ENCODE data around the gene CORO1C. TPM values are rescaled to one million over a fixed set of nuclear protein-coding genes. Genes with fewer than 3 reads are reported as not detected.
A peak's percentile ranks its signal among the peaks of the same experiment; 100 is the strongest.

CORO1C gene
- total RNA-seq, 1 donor from 2014 or later: 380 TPM

DNA sequence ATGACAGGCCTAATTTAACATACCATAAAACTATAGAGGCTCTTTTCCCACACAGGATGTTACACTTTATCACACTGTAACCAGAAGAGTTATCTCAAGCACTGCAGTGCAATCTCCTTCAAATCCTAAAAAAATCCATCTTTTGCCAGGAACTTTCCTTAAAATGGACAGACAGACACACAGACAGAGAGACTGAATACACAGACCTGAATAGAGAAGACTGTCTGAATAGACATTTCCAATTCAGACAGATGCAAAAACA, 6.5 kb downstream of the CORO1C start:
- Mint-ChIP-seq H3K27me3 (ENCODE audit: unreplicated experiment) (peaks cover 2% of the 10 kb centered on the region), H3K9me3 (ENCODE audit: unreplicated experiment) (no peaks in the 10 kb centered on the region), H3K27ac (ENCODE audit: unreplicated experiment) (peak overlapping the region; percentile 87), H3K36me3 (ENCODE audit: low read depth, unreplicated experiment) (peaks cover 6% of the 10 kb centered on the region), H3K4me1 (ENCODE audit: unreplicated experiment) (peaks cover 76% of the 10 kb centered on the region), H3K4me3 (ENCODE audit: unreplicated experiment) (peak overlapping the region; percentile 49)
- TF ChIP-seq, protein P1, sequence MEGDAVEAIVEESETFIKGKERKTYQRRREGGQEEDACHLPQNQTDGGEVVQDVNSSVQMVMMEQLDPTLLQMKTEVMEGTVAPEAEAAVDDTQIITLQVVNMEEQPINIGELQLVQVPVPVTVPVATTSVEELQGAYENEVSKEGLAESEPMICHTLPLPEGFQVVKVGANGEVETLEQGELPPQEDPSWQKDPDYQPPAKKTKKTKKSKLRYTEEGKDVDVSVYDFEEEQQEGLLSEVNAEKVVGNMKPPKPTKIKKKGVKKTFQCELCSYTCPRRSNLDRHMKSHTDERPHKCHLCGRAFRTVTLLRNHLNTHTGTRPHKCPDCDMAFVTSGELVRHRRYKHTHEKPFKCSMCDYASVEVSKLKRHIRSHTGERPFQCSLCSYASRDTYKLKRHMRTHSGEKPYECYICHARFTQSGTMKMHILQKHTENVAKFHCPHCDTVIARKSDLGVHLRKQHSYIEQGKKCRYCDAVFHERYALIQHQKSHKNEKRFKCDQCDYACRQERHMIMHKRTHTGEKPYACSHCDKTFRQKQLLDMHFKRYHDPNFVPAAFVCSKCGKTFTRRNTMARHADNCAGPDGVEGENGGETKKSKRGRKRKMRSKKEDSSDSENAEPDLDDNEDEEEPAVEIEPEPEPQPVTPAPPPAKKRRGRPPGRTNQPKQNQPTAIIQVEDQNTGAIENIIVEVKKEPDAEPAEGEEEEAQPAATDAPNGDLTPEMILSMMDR (IDR thresholded peaks at IDR 0.05; ENCODE audit: unreplicated experiment): no peak
- no peak for DNase-seq (ENCODE audit: low spot score)

DNA sequence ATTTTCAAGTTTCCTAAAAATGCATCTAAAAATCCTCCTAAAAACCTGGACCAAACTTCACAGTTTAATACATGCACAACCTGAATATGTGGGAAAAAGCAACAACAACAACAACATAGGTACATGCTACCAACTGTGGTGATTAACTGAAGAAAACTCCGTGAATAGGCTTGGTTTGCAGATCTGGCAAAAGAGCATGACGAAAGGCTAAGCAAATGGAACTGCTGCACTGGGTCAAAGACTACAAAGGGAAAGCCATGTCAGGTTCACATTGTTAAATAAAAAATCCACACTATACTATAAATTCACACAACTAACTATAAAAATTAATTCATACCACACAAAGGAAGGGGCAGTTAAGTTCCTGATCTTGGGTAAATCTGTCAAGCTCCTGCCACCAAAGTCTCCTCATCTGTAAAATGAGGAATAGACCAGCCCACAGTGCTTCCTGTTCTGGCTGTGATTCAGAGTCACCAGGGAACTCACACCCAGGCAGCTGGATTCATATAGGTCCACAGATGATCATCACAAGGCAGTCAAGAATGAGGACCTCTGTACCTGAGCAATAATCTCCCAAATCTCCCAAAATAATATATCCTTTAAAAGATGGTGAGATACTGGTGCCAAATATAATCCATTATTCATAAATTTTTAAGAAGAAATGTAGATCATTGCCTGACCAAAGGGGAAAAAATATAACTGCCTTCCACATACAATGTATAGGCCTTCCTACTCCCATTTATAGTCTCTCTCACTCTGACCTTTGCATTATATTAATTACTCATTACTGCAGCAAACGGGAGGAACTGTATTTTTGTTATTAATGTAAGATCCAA, 7.0 kb downstream of the CORO1C start:
- no peaks in the 10 kb centered on the region for H3K9me3 Mint-ChIP-seq (ENCODE audit: unreplicated experiment)
- no peak for DNase-seq (ENCODE audit: low spot score)
- TF ChIP-seq, protein P1 (IDR thresholded peaks at IDR 0.05; ENCODE audit: unreplicated experiment): no peak
- peaks cover 2% of the 10 kb centered on the region for H3K27me3 Mint-ChIP-seq (ENCODE audit: unreplicated experiment)
- H3K36me3 Mint-ChIP-seq (ENCODE audit: low read depth, unreplicated experiment): peaks cover 6% of the 10 kb centered on the region
- H3K4me3 Mint-ChIP-seq (ENCODE audit: unreplicated experiment): peak overlapping the region; percentile 3
- peak overlapping the region; percentile 87 for H3K27ac Mint-ChIP-seq (ENCODE audit: unreplicated experiment)
- peaks cover 70% of the 10 kb centered on the region for H3K4me1 Mint-ChIP-seq (ENCODE audit: unreplicated experiment)

DNA sequence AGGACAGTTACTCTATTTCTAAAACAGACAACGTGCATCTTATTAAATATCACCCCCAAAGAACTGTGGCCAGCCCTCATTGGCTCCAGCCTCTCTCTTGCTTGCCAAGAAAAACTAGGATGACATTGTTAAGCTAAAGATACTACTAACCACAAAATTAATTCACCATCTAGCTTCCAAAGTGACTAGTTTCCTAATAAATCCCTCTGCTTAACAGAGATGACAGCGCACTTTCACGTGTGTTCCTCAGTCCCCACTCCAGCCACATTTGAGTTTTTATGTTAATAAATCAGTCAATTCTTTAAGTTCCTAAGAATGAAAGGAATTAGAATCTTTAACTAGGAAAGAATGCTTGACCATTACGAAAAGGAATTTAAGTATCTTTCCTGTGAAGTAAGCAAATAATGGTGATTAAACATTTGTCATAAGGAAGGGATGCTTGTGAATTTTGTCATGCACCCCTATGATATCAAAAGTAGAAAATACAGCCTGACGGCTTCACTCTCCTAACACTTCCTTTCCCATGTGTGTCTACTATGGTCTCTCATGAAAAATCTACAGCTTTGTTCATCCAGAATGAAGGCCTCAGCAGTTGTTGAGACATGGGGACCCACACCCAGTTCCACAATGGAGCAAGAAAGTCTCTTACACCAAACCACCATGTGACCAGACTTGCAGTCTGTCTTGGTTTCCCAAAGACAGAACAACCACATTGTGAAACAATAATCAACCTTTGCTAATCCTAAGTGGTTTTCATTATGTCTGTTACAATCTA, 8.1 kb downstream of the CORO1C start:
- Mint-ChIP-seq H3K4me1 (ENCODE audit: unreplicated experiment) (peaks cover 64% of the 10 kb centered on the region), H3K27me3 (ENCODE audit: unreplicated experiment) (peaks cover 2% of the 10 kb centered on the region)

DNA sequence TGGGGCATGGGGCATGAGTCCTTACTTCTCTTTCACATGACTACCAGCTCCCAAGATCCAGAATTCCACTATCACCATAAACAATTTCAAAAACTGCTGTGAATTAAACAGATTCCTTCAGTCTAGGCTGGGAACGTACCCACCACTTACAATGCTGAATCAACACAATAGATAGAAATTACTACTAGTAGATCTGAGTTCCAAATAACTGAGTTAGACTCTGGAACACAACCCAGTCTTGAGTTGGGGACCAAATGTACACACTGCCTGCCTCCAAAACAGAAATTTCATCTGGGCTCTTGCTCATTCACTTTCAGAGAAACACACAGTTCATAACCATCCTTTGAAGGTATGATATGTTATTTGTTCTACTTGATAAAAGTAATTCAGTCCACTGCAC, 8.9 kb downstream of the CORO1C start:
- Mint-ChIP-seq H3K9me3 (ENCODE audit: unreplicated experiment) (no peaks in the 10 kb centered on the region), H3K27me3 (ENCODE audit: unreplicated experiment) (peaks cover 2% of the 10 kb centered on the region), H3K4me1 (ENCODE audit: unreplicated experiment) (peaks cover 57% of the 10 kb centered on the region), H3K27ac (ENCODE audit: unreplicated experiment) (no peak overlapping the region), H3K4me3 (ENCODE audit: unreplicated experiment) (no peak overlapping the region), H3K36me3 (ENCODE audit: low read depth, unreplicated experiment) (peaks cover under 1% of the 10 kb centered on the region)
- no peak for DNase-seq (ENCODE audit: low spot score)
- TF ChIP-seq, protein P1 (IDR thresholded peaks at IDR 0.05; ENCODE audit: unreplicated experiment): no peak

More for the DNA sequence above, 8.1 kb downstream of the CORO1C start:
- Mint-ChIP-seq H3K36me3 (ENCODE audit: low read depth, unreplicated experiment) (peaks cover 5% of the 10 kb centered on the region), H3K9me3 (ENCODE audit: unreplicated experiment) (no peaks in the 10 kb centered on the region), H3K4me3 (ENCODE audit: unreplicated experiment) (no peak overlapping the region), H3K27ac (ENCODE audit: unreplicated experiment) (no peak overlapping the region)
- DNase-seq (ENCODE audit: low spot score): no peak
- TF ChIP-seq, protein P1 (IDR thresholded peaks at IDR 0.05; ENCODE audit: unreplicated experiment): no peak

DNA sequence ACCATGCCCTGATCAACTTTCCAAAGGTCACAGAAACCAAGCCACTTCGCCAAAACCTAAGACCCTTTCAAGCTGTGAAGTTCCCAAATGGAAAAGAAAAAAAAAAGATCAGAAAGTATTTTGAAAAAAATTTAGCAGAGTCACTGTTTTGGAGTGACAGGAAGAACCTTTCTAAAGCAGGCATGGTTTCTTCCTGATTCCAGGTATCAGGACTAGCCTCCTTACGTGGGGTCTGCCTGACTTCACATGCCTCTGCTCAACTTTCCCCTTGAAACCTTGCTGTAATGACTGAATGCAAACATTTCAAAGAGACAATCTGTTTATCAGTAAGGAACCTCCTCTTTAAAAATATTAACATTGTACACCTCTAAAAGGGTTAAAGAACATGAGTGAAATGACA, 9.5 kb downstream of the CORO1C start:
- TF ChIP-seq, protein P1 (IDR thresholded peaks at IDR 0.05; ENCODE audit: unreplicated experiment): no peak
- Mint-ChIP-seq H3K4me1 (ENCODE audit: unreplicated experiment) (peaks cover 53% of the 10 kb centered on the region), H3K36me3 (ENCODE audit: low read depth, unreplicated experiment) (peaks cover 7% of the 10 kb centered on the region), H3K4me3 (ENCODE audit: unreplicated experiment) (no peak overlapping the region), H3K9me3 (ENCODE audit: unreplicated experiment) (no peaks in the 10 kb centered on the region), H3K27me3 (ENCODE audit: unreplicated experiment) (peaks cover 2% of the 10 kb centered on the region), H3K27ac (ENCODE audit: unreplicated experiment) (no peak overlapping the region)
- no peak for DNase-seq (ENCODE audit: low spot score)
